Hepatocyte (in vitro differentiated cells): Measurements from ENCODE around the gene LIMS2. TPM values are rescaled to one million over a fixed set of nuclear protein-coding genes. Genes with fewer than 3 reads are reported as not detected.

Experiments
- DNase-seq: peaks from one replicate; pipeline ENCODE4 v3.0.0-alpha.2; 2016; ENCODE audit warnings: low spot score
- H2AFZ ChIP-seq: fragments of 200-600 bp; sonication (generic); 2 replicates; pipeline ENCODE4 v1.6.0; 2016; ENCODE audit warnings: antibody characterized with exemption, mild to moderate bottlenecking
- H3K27ac ChIP-seq: fragments of 200-600 bp; sonication (generic); 2 replicates; pipeline ENCODE4 v1.5.1; 2016; ENCODE audit warnings: mild to moderate bottlenecking
- H3K27me3 ChIP-seq: fragments of 200-600 bp; sonication (generic); 2 replicates; pipeline ENCODE4 v1.6.1; 2016
- H3K36me3 ChIP-seq: fragments of 200-600 bp; sonication (generic); replicated peaks from 2 replicates; pipeline ENCODE4 v1.5.1; 2016; ENCODE audit warnings: low read depth; ENCODE audit not compliant: insufficient read depth
- H3K4me1 ChIP-seq: fragments of 200-600 bp; sonication (generic); 2 replicates; pipeline ENCODE4 v1.5.1; 2016; ENCODE audit warnings: mild to moderate bottlenecking, moderate library complexity; ENCODE audit not compliant: insufficient read depth
- H3K4me2 ChIP-seq: fragments of 200-600 bp; sonication (generic); 2 replicates; pipeline ENCODE4 v1.6.0; 2016
- H3K4me3 ChIP-seq: fragments of 200-600 bp; sonication (generic); 2 replicates; pipeline ENCODE4 v1.5.1; 2016; ENCODE audit warnings: mild to moderate bottlenecking
- H3K79me2 ChIP-seq: fragments of 200-600 bp; sonication (generic); 2 replicates; pipeline ENCODE4 v1.6.0; 2017; ENCODE audit warnings: mild to moderate bottlenecking
- H3K9me2 ChIP-seq: fragments of 200-600 bp; sonication (generic); replicated peaks from 2 replicates; pipeline ENCODE4 v1.6.0; 2017; ENCODE audit warnings: mild to moderate bottlenecking; ENCODE audit not compliant: insufficient read depth
- H3K9me3 ChIP-seq: fragments of 200-600 bp; sonication (generic); 2 replicates; pipeline ENCODE4 v1.5.1; 2016; ENCODE audit warnings: low read depth, mild to moderate bottlenecking
- H4K20me1 ChIP-seq: fragments of 200-600 bp; sonication (generic); 2 replicates; pipeline ENCODE4 v1.6.0; 2016; ENCODE audit warnings: mild to moderate bottlenecking; ENCODE audit not compliant: insufficient read depth, poor library complexity, severe bottlenecking
- CTCF ChIP-seq: fragments of 200-600 bp; sonication (generic); IDR thresholded peaks from 2 replicates; pipeline ENCODE4 v1.5.1; 2016; ENCODE audit warnings: antibody characterized with exemption, mild to moderate bottlenecking; ENCODE audit not compliant: poor library complexity
- EZH2 ChIP-seq: fragments of 200-600 bp; sonication (generic); IDR thresholded peaks from 2 replicates; pipeline ENCODE4 v1.6.1; 2016; ENCODE audit warnings: antibody characterized with exemption, mild to moderate bottlenecking, borderline replicate concordance
- EZH2phosphoT487 ChIP-seq: fragments of 200-600 bp; sonication (generic); IDR thresholded peaks from one replicate; pipeline ENCODE4 v1.6.1; 2018; ENCODE audit warnings: antibody characterized with exemption, mild to moderate bottlenecking, low read depth, moderate library complexity; ENCODE audit not compliant: unreplicated experiment, severe bottlenecking
- WGBS: methylation state at CpG from one replicate; pipeline ENCODE4 v1.1.6; 2016; ENCODE audit warnings: low lambda C conversion rate; ENCODE audit errors: missing lambda C conversion rate; 5-methylcytosine and 5-hydroxymethylcytosine counted together
- polyA plus RNA-seq: library from polyadenylated mRNA; unstranded; fragments of >200 nt; fragmentation: Nextera tagmentation; extraction: Ambion mirVana; gene quantifications from 2 replicates; pipeline ENCODE4 v1.2.1, GENCODE V29; 2016
- total RNA-seq: library from RNA; depleted of rRNA; stranded (reverse); fragments of >200 nt; gene quantifications from 2 replicates; pipeline ENCODE4 v1.2.3, GENCODE V29; 2014

Gene LIMS2
- total and polyA plus RNA-seq, 2 experiments from 2014 or later, result 4.0 to 8.3 TPM

- no peak for TF ChIP-seq EZH2
- TF ChIP-seq EZH2phosphoT487, result no peak
- TF ChIP-seq CTCF, result no peak
- Histone ChIP-seq H3K36me3 (no peaks in the 10 kb centered on the region), H3K79me2 (no peaks in the 10 kb centered on the region), H3K27ac (no peak overlapping the region), H3K9me3 (no peaks in the 10 kb centered on the region), H3K4me1 (no peaks in the 10 kb centered on the region), H3K4me3 (no peak overlapping the region), H3K9me2 (no peaks in the 10 kb centered on the region), H4K20me1 (no peaks in the 10 kb centered on the region), H3K4me2 (no peak overlapping the region), H3K27me3 (no peaks in the 10 kb centered on the region), H2AFZ (no peak overlapping the region)
- WGBS, result 92% methylated on average over 14 of the region's 14 CpGs
- DNase-seq, result no peak
These were observed 78.9 kb downstream of the LIMS2 start for GRCh38 chr2:127596311-127597045.

GRCh38 chr2:127594116-127594591 is 81.2 kb downstream of the LIMS2 start:
- Histone ChIP-seq H3K27ac (no peak overlapping the region), H3K79me2 (no peaks in the 10 kb centered on the region), H3K36me3 (no peaks in the 10 kb centered on the region), H3K9me3 (no peaks in the 10 kb centered on the region), H3K27me3 (no peaks in the 10 kb centered on the region), H4K20me1 (no peaks in the 10 kb centered on the region), H3K4me3 (no peak overlapping the region), H3K4me2 (no peak overlapping the region), H2AFZ (no peak overlapping the region), H3K9me2 (no peaks in the 10 kb centered on the region), H3K4me1 (no peaks in the 10 kb centered on the region)
- TF ChIP-seq EZH2phosphoT487 (no peak), EZH2 (no peak), CTCF (no peak)
- no peak for DNase-seq
- 95% methylated on average over 10 of the region's 10 CpGs for WGBS

GRCh38 chr2:127593228-127594115 is 81.9 kb downstream of the LIMS2 start:
- H3K4me1 ChIP-seq, result no peaks in the 10 kb centered on the region
- no peak for TF ChIP-seq EZH2phosphoT487
- no peak for TF ChIP-seq CTCF
- no peak for TF ChIP-seq EZH2
- no peaks in the 10 kb centered on the region for H3K9me3 ChIP-seq
- H3K9me2 ChIP-seq, result no peaks in the 10 kb centered on the region
- H4K20me1 ChIP-seq, result no peaks in the 10 kb centered on the region
- H3K36me3 ChIP-seq, result no peaks in the 10 kb centered on the region
- no peak for DNase-seq
- 94% methylated on average over 21 of the region's 27 CpGs for WGBS
- H3K4me2 ChIP-seq, result no peak overlapping the region
- H3K4me3 ChIP-seq, result no peak overlapping the region
- no peak overlapping the region for H2AFZ ChIP-seq
- no peaks in the 10 kb centered on the region for H3K27me3 ChIP-seq
- H3K27ac ChIP-seq, result no peak overlapping the region
- H3K79me2 ChIP-seq, result no peaks in the 10 kb centered on the region
